ENCODE results near the gene DUSP12. TPM values are rescaled to one million over a fixed set of nuclear protein-coding genes. Genes with fewer than 3 reads are reported as not detected.

The DUSP12 gene
- total RNA-seq, 1 experiment from 2014 or later = 23.6 TPM

- H3K4me2 ChIP-seq = peak overlapping the region; percentile 73; the same call in 1 of the 2 replicates
- peaks cover 78% of the 10 kb centered on the region for H3K4me1 ChIP-seq (replicated peaks; ENCODE audit: insufficient read depth)
- no peaks in the 10 kb centered on the region for H3K9me3 ChIP-seq (ENCODE audit: insufficient read depth, low read depth)
- H3K9me2 ChIP-seq (ENCODE audit: insufficient read depth) = no peaks in the 10 kb centered on the region
- H2AFZ ChIP-seq = no peak overlapping the region
- BruUV-seq (replicated peaks) = no TSS peak
- ChIA-PET CTCF (no interaction called here), POLR2A (ENCODE audit: unreplicated experiment) (no interaction called here)
- H3K79me2 ChIP-seq (ENCODE audit: low read depth) = peaks cover 9% of the 10 kb centered on the region
- H4K20me1 ChIP-seq (ENCODE audit: insufficient read depth) = no peaks in the 10 kb centered on the region
- H3K27me3 ChIP-seq (ENCODE audit: insufficient read depth, low read depth) = no peaks in the 10 kb centered on the region
- DNase-seq = no peak
- TF ChIP-seq EZH2 (IDR thresholded peaks at IDR 0.05; ENCODE audit: low read depth) (no peak), CTCF (conservative IDR thresholded peaks at IDR 0.05) (no peak)
- intact Hi-C loops (cut with micrococcal nuclease; ENCODE audit: unreplicated experiment) = no loop called here
- peaks cover 57% of the 10 kb centered on the region for H3F3A ChIP-seq (ENCODE audit: insufficient read depth, low read depth)
- H3K36me3 ChIP-seq (ENCODE audit: low read depth) = no peaks in the 10 kb centered on the region
- H3K4me3 ChIP-seq = no peak overlapping the region
- H3K27ac ChIP-seq = peak overlapping the region; percentile 83; the same call in 1 of the 2 replicates
Measured at GRCh38 chr1:161731981-161732718, 17.4 kb upstream of the DUSP12 start.

- ChIA-PET CTCF (no interaction called here), POLR2A (ENCODE audit: unreplicated experiment) (no interaction called here)
- H3K4me3 ChIP-seq = peak overlapping the region; percentile 29; the same call in 1 of the 2 replicates
- peak overlapping the region; percentile 83 for H3K27ac ChIP-seq
- H2AFZ ChIP-seq = no peak overlapping the region; the same call in 1 of the 2 replicates
- no TSS peak for BruUV-seq (replicated peaks)
- no peaks in the 10 kb centered on the region for H3K79me2 ChIP-seq (ENCODE audit: low read depth)
- H3K9me2 ChIP-seq (ENCODE audit: insufficient read depth) = no peaks in the 10 kb centered on the region
- peak overlapping the region; percentile 73 for H3K4me2 ChIP-seq
- peaks cover 77% of the 10 kb centered on the region for H3K4me1 ChIP-seq (replicated peaks; ENCODE audit: insufficient read depth)
- DNase-seq = peak; percentile 26 to 86
- intact Hi-C loops (cut with micrococcal nuclease; ENCODE audit: unreplicated experiment) = no loop called here
- no peaks in the 10 kb centered on the region for H3K36me3 ChIP-seq (ENCODE audit: low read depth)
- TF ChIP-seq CTCF (conservative IDR thresholded peaks at IDR 0.05) = no peak
- TF ChIP-seq EZH2 (IDR thresholded peaks at IDR 0.05; ENCODE audit: low read depth) = no peak
- peaks cover 53% of the 10 kb centered on the region for H3F3A ChIP-seq (ENCODE audit: insufficient read depth, low read depth)
- no peaks in the 10 kb centered on the region for H4K20me1 ChIP-seq (ENCODE audit: insufficient read depth)
- no peaks in the 10 kb centered on the region for H3K9me3 ChIP-seq (ENCODE audit: insufficient read depth, low read depth)
- no peaks in the 10 kb centered on the region for H3K27me3 ChIP-seq (ENCODE audit: insufficient read depth, low read depth)
Measured at GRCh38 chr1:161733526-161733925, 16.1 kb upstream of the DUSP12 start.

- ChIA-PET POLR2A (ENCODE audit: unreplicated experiment) (no interaction called here), CTCF (no interaction called here)
- peaks cover 31% of the 10 kb centered on the region for H3F3A ChIP-seq (ENCODE audit: insufficient read depth, low read depth)
- H3K27ac ChIP-seq = peak overlapping the region; percentile 83
- H2AFZ ChIP-seq = peak overlapping the region; percentile 79
- TF ChIP-seq CTCF (conservative IDR thresholded peaks at IDR 0.05) (no peak), EZH2 (IDR thresholded peaks at IDR 0.05; ENCODE audit: low read depth) (no peak)
- H3K27me3 ChIP-seq (ENCODE audit: insufficient read depth, low read depth) = no peaks in the 10 kb centered on the region
- DNase-seq = no peak
- H3K4me1 ChIP-seq (replicated peaks; ENCODE audit: insufficient read depth) = peaks cover 60% of the 10 kb centered on the region
- intact Hi-C loops (cut with micrococcal nuclease; ENCODE audit: unreplicated experiment) = loop anchor here (5.0 kb wide), 1 partner anchor 524 kb away; no protein-coding TSS in a partner anchor
- no peaks in the 10 kb centered on the region for H3K9me3 ChIP-seq (ENCODE audit: insufficient read depth, low read depth)
- no TSS peak for BruUV-seq (replicated peaks)
- no peaks in the 10 kb centered on the region for H3K79me2 ChIP-seq (ENCODE audit: low read depth)
- H3K36me3 ChIP-seq (ENCODE audit: low read depth) = no peaks in the 10 kb centered on the region
- H3K9me2 ChIP-seq (ENCODE audit: insufficient read depth) = no peaks in the 10 kb centered on the region
- H4K20me1 ChIP-seq (ENCODE audit: insufficient read depth) = no peaks in the 10 kb centered on the region
- H3K4me2 ChIP-seq = peak overlapping the region; percentile 79
- H3K4me3 ChIP-seq = peak overlapping the region; percentile 41; the same call in 1 of the 2 replicates
Measured at GRCh38 chr1:161735837-161736236, 13.7 kb upstream of the DUSP12 start.

Measured in PC-9 (cell line).